Measurements from ENCODE around the gene TMEM183A. TPM values are rescaled to one million over a fixed set of nuclear protein-coding genes. Genes with fewer than 3 reads are reported as not detected.
"Not testable (repeated sequence)": the region's sequence is repeated elsewhere in the genome, so short reads cannot be mapped to it uniquely, and the experiment has no call there.

TMEM183A gene
- total RNA-seq, 1 experiment from 2014 or later: 126 TPM

- in situ Hi-C loops (cut with HindIII; ENCODE audit: low pct_unique_long_range_greater_than_20kb, low sequenced_read_pairs): no loop called here
- no peak for DNase-seq (ENCODE audit: low read depth)
These were observed 24.3 kb upstream of the TMEM183A start for GRCh38 chr1:202982715-202983430.

GRCh38 chr1:202986120-202986519 is 21.1 kb upstream of the TMEM183A start:
- DNase-seq (ENCODE audit: low read depth); in situ Hi-C loops (cut with HindIII; ENCODE audit: low pct_unique_long_range_greater_than_20kb, low sequenced_read_pairs): not testable (repeated sequence)

DNA sequence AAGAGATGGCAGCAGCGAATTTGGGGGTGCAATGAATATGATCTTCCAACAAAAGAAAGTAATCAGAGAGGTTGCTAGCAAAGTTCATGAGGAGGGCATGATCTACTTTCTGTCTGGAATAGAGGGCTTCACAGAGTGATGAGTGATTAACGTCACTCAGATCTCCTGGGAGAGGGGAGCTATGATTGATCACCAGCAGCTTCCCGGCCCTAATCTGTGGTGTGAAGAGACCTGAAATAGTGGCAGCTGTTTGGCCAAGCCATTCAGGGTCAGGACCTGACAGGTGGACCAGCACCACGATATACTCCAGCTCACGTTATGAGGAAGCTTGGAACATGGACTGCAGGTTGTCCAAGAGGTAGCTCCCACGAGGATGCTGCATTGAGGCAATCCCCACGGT is 19.9 kb upstream of the TMEM183A start:
- DNase-seq (ENCODE audit: low read depth): no peak
- in situ Hi-C loops (cut with HindIII; ENCODE audit: low pct_unique_long_range_greater_than_20kb, low sequenced_read_pairs): no loop called here

- in situ Hi-C loops (cut with HindIII; ENCODE audit: low pct_unique_long_range_greater_than_20kb, low sequenced_read_pairs): no loop called here
- no peak for DNase-seq (ENCODE audit: low read depth)
These were observed 19.1 kb upstream of the TMEM183A start for GRCh38 chr1:202987922-202988583.

DNA sequence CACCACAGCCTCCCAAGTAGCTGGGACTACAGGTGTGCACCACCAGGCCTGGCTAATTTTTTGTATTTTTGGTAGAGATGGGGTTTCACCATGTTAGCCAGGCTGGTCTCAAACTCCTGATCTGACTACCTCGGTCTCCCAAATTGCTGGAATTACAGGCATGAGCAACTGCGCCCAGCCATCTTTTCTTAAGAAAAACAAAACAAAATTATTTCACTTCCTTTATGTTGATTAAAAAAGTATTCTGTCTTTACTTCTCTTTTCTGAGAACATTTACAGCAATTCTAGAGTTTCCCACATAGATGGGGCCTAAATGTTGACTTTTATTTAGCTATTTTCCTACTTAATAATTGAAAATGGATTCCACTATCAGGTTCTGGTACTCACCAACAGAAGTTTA is 17.3 kb upstream of the TMEM183A start:
- in situ Hi-C loops (cut with HindIII; ENCODE audit: low pct_unique_long_range_greater_than_20kb, low sequenced_read_pairs): no loop called here
- no peak for DNase-seq (ENCODE audit: low read depth)

DNA sequence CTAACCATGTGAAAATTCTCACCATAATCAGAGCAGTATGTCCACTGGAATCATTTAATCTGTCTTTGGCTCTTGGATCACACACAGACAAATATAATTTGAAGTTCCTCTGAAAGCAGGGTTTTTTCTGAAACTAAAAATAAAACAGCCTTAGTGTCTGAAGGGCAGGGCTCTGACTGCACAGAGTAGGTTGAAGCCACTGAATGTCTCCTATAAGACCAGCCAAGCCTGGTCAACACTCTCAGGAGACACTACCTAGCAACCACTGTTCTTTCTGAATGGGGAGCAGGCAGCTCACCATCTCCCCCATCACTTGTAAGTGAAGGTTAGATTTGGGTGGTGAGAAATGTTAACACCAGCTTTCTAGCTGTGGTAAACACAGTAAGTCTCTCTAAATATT is 16.1 kb upstream of the TMEM183A start:
- DNase-seq (ENCODE audit: low read depth): no peak
- in situ Hi-C loops (cut with HindIII; ENCODE audit: low pct_unique_long_range_greater_than_20kb, low sequenced_read_pairs): no loop called here

DNA sequence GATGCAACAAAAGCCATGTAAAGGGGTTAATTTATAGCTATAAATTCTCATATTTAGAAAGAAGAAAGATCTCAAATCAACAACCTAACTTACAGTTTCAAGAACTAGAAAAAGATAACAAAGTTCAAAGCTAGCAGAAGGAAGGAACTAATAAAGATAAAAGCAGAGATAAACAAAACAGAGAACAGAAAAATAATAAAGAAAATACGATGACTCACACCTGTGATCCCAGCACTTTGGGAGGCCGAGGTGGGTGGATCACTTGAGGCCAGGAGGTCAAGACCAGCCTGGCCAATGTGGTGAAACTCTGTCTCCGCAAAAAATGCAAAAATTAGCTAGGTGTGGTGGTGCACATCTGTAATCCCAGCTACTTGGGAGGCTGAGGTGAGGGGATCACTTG is 12.4 kb upstream of the TMEM183A start:
- in situ Hi-C loops (cut with HindIII; ENCODE audit: low pct_unique_long_range_greater_than_20kb, low sequenced_read_pairs): no loop called here

GRCh38 chr1:202998836-202999750 is 8.1 kb upstream of the TMEM183A start:
- in situ Hi-C loops (cut with HindIII; ENCODE audit: low pct_unique_long_range_greater_than_20kb, low sequenced_read_pairs): no loop called here
- peak; percentile 41 for DNase-seq (ENCODE audit: low read depth)

More for the DNA sequence above, 12.4 kb upstream of the TMEM183A start:
- DNase-seq (ENCODE audit: low read depth): no peak

DNA sequence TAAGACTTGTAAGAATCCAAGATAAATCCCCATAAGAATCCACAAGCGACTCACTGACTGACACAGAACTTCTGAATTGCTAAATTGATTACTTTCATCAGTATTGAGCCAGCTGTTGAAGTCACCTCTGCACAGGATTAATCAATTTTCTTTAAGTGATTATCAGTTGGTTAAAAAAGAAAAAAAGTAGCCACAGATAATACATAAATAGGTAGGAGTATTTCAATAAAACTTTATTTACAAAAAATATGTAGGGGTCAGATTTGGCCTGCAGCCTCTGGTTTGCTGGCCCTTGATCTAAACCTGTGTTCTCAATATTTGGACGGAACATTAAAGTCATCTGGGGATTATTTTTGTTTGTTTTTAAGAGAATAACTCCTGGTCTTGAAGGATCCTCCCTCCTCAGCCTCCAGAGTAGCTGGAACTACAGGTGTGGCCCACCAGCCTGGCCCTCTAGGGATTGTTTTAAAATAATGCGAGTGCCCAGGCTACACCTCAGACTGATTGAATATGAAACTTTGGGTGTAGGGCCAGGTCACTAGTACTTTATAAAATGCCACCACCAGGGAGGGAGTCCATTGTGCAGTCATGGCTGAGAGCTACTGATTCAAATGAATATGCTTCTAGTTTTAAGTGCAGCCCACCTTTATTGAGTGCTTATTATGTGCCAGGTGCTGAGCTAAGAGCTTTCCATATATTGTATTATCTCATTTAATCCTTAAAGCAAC is 6.8 kb upstream of the TMEM183A start:
- in situ Hi-C loops (cut with HindIII; ENCODE audit: low pct_unique_long_range_greater_than_20kb, low sequenced_read_pairs): no loop called here
- DNase-seq (ENCODE audit: low read depth): no peak

- in situ Hi-C loops (cut with HindIII; ENCODE audit: low pct_unique_long_range_greater_than_20kb, low sequenced_read_pairs): no loop called here
These were observed 5.2 kb upstream of the TMEM183A start for GRCh38 chr1:203001986-203002385.

GRCh38 chr1:203002951-203003350 is 4.2 kb upstream of the TMEM183A start:
- in situ Hi-C loops (cut with HindIII; ENCODE audit: low pct_unique_long_range_greater_than_20kb, low sequenced_read_pairs): no loop called here

More at GRCh38 chr1:203001986-203002385, 5.2 kb upstream of the TMEM183A start:
- DNase-seq (ENCODE audit: low read depth): no peak

GRCh38 chr1:203005395-203006142 is 1.6 kb upstream of the TMEM183A start:
- in situ Hi-C loops (cut with HindIII; ENCODE audit: low pct_unique_long_range_greater_than_20kb, low sequenced_read_pairs); DNase-seq (ENCODE audit: low read depth): not testable (repeated sequence)

More at GRCh38 chr1:203002951-203003350, 4.2 kb upstream of the TMEM183A start:
- no peak for DNase-seq (ENCODE audit: low read depth)

GRCh38 chr1:203009185-203009584 is 2.0 kb downstream of the TMEM183A start:
- DNase-seq (ENCODE audit: low read depth): no peak
- in situ Hi-C loops (cut with HindIII; ENCODE audit: low pct_unique_long_range_greater_than_20kb, low sequenced_read_pairs): no loop called here

DNA sequence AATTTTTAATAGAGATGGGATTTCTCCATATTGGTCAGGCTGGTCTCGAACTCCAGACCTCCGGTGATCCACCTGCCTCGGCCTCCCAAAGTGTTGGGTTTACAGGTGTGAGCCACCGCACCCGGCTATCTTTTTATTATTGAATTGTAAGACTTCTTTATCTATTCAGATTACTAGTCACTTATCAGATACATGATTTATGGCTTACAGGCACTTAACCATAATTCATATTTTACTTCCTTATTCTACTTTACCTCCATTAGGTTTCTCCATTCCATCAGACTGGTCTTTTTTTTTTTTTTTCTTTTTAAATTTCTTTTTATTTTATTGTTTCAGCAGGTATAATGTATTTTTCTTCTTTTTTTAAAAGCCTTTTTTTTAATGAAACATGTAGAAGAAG is 4.4 kb downstream of the TMEM183A start:
- in situ Hi-C loops (cut with HindIII; ENCODE audit: low pct_unique_long_range_greater_than_20kb, low sequenced_read_pairs): no loop called here
- no peak for DNase-seq (ENCODE audit: low read depth)

DNA sequence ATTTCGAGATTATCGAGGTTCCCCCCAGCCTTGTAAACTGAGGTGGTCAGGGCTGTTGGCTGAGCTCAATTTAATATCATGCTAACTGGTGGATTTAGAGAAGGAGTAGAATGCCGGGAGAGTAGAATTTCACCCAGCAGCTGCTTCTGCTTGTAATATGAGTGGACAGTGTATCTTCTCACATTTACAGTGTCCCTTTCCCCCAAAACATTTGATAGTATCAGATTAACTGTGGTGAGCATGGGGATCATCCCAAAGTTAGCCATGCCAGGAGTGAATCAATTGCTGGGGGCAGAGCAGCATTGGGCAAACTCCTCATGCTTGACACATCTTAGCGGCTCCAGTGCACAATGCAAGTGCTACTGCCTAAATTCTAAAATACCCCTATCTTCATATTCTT is 9.9 kb downstream of the TMEM183A start:
- in situ Hi-C loops (cut with HindIII; ENCODE audit: low pct_unique_long_range_greater_than_20kb, low sequenced_read_pairs): no loop called here
- DNase-seq (ENCODE audit: low read depth): no peak

DNA sequence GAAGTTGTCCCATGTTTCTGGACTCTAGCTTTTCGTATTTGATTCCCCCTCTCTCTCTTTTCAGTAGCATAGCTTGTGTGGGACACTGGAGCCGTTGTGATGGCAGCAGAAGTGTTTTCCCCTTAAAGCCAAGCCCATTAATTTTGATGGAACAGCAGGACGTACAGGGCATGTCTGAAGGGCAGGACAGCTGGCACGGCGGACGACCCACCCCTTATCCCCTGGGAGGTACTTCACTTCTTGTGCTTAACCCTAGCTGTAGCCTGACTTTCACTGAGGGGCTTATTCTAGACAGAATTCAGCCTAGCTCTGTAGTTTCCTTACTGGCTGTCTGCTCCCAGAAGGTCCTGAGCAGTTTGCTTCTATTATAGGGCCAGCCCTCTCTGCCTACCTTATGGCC is 10.5 kb downstream of the TMEM183A start:
- DNase-seq (ENCODE audit: low read depth): no peak
- in situ Hi-C loops (cut with HindIII; ENCODE audit: low pct_unique_long_range_greater_than_20kb, low sequenced_read_pairs): no loop called here

DNA sequence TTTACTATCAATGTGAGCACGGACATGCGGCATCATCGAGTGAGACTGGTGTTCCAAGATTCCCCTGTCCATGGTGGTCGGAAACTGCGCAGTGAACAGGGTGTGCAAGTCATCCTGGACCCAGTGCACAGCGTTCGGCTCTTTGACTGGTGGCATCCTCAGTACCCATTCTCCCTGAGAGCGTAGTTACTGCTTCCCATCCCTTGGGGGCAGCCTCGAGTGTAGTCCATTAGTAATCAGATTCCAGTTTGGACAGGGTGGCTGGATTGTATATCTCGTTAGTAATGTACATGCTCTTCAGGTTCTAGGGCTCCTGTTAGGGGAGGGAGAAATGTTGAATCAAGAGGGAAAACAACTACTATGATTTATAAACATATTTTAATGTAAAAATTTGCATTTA is 15.7 kb downstream of the TMEM183A start:
- DNase-seq (ENCODE audit: low read depth); in situ Hi-C loops (cut with HindIII; ENCODE audit: low pct_unique_long_range_greater_than_20kb, low sequenced_read_pairs): not testable (repeated sequence)

- in situ Hi-C loops (cut with HindIII; ENCODE audit: low pct_unique_long_range_greater_than_20kb, low sequenced_read_pairs): loop anchor here (25.0 kb wide), 1 partner anchor 187 kb away; no protein-coding TSS in a partner anchor
- DNase-seq (ENCODE audit: low read depth): no peak
These were observed 18.5 kb downstream of the TMEM183A start for GRCh38 chr1:203025686-203026030.
